K562 (cell line): ENCODE results near the gene SLC5A11. TPM values are rescaled to one million over a fixed set of nuclear protein-coding genes. Genes with fewer than 3 reads are reported as not detected.
"Not testable (repeated sequence)": the region's sequence is repeated elsewhere in the genome, so short reads cannot be mapped to it uniquely, and the experiment has no call there.

Experiments used
- ATAC-seq: fragments of 200-7000 bp; cut with Tn5 transposase; 3 replicates; pipeline ENCODE4 v1.9.1; 2020; ENCODE audit warnings: moderate library complexity
- BruUV-seq: library from RNA; stranded (reverse); fragments of 400-500 nt; replicated peaks from 2 replicates; lab custom pipeline; 2021; lab: Mats Ljungman, UMichigan
- CTCF ChIA-PET: fragments of 300-600 bp; formaldehyde crosslinking; extraction: SDS; loops from one replicate; lab custom pipeline; 2021; ENCODE audit warnings: low intra/inter-chr PET ratio; lab: Yijun Ruan, JAX
- POLR2A ChIA-PET: fragments of 300-600, 350-650 bp; sonication (Branson Sonifier 250); formaldehyde crosslinking; extraction: SDS; loops from one replicate; lab custom pipeline; 2021; ENCODE audit warnings: antibody characterized with exemption, inconsistent platforms; lab: Yijun Ruan, JAX
- DNase-seq, 4 experiments: peaks; one replicate each; pipeline versions ENCODE4 v3.0.0 to v3.0.0-alpha.2; 2011 to 2018; ENCODE audit warnings: low spot score in 3 of 4, mixed read lengths in 3 of 4; ENCODE audit errors: extremely low read depth in 1 of 4
- FAIRE-seq: peaks from 2 replicates; lab custom pipeline; 2011; peaks lifted over from hg19 to GRCh38; lab: Jason Lieb, UNC
- H2AFZ ChIP-seq: 2 replicates; pipeline ENCODE4 v1.6.0; 2011; ENCODE audit warnings: low read depth, low read length, control low read depth, inconsistent platforms
- H3K27ac ChIP-seq: fragments of 200-600 bp; 3 replicates; pipeline ENCODE4 v1.8.0; 2011; ENCODE audit warnings: low read depth, mild to moderate bottlenecking, control low read depth, inconsistent platforms, low read length, moderate library complexity, mixed read lengths; ENCODE audit errors: extremely low read depth
- H3K27me3 ChIP-seq, 2 experiments: fragments of 300-600 bp in 1 of 2; 2 replicates in 1 of 2; 3 replicates in 1 of 2; pipeline versions ENCODE4 v1.6.0 to v1.8.0; 2011; ENCODE audit warnings: inconsistent platforms in 2 of 2, low read length in 2 of 2, mild to moderate bottlenecking in 1 of 2, mixed read lengths in 1 of 2, moderate library complexity in 1 of 2; ENCODE audit not compliant: control insufficient read depth in 2 of 2, insufficient read depth in 2 of 2
- H3K36me3 ChIP-seq: fragments of 300-600 bp; 3 replicates; pipeline ENCODE4 v1.8.0; 2011; ENCODE audit warnings: mild to moderate bottlenecking, low read length, inconsistent platforms; ENCODE audit not compliant: control insufficient read depth, insufficient read depth
- H3K4me1 ChIP-seq, 2 experiments: fragments of 200-600 bp in 1 of 2; replicated peaks in 1 of 2; 2 replicates in 1 of 2; 3 replicates in 1 of 2; pipeline versions ENCODE4 v1.5.1 to v1.8.0; 2011; ENCODE audit warnings: inconsistent platforms in 2 of 2, low read length in 2 of 2, mild to moderate bottlenecking in 1 of 2, mixed read lengths in 1 of 2, moderate library complexity in 1 of 2; ENCODE audit not compliant: control insufficient read depth in 2 of 2, insufficient read depth in 2 of 2
- H3K4me2 ChIP-seq: 2 replicates; pipeline ENCODE4 v1.6.1; 2011; ENCODE audit warnings: low read length, control low read depth, inconsistent platforms, mixed read lengths; ENCODE audit not compliant: insufficient read depth
- H3K4me3 ChIP-seq: fragments of 200-600 bp; sonication (generic), shearing (Covaris generic); 2 replicates; pipeline ENCODE4 v1.5.1; 2016; ENCODE audit warnings: control low read depth, inconsistent platforms
- H3K79me2 ChIP-seq: fragments of 200-600 bp; 3 replicates; pipeline ENCODE4 v1.8.0; 2011; ENCODE audit warnings: low read length, inconsistent platforms; ENCODE audit not compliant: control insufficient read depth, insufficient read depth
- H3K9ac ChIP-seq, 2 experiments: 2 replicates each; pipeline versions ENCODE4 v1.6.0 to v1.6.1; 2011; ENCODE audit warnings: low read depth in 2 of 2, low read length in 2 of 2, control low read depth in 1 of 2, inconsistent platforms in 1 of 2, mild to moderate bottlenecking in 1 of 2, mixed read lengths in 1 of 2; ENCODE audit not compliant: insufficient read depth in 1 of 2
- H3K9me1 ChIP-seq: one replicate; pipeline ENCODE4 v1.6.0; 2011; ENCODE audit warnings: inconsistent platforms, mild to moderate bottlenecking, low read length, moderate library complexity; ENCODE audit not compliant: control insufficient read depth, insufficient read depth
- H3K9me3 ChIP-seq: replicated peaks from 2 replicates; pipeline ENCODE4 v1.5.1; 2011; ENCODE audit warnings: low read depth, low read length, inconsistent platforms; ENCODE audit not compliant: control insufficient read depth, insufficient read depth
- H4K20me1 ChIP-seq: replicated peaks from 2 replicates; pipeline ENCODE4 v1.6.1; 2011; ENCODE audit warnings: low read length, inconsistent platforms, mixed read lengths; ENCODE audit not compliant: control insufficient read depth, insufficient read depth
- CEBPB ChIP-seq: fragments of 450-650 bp; IDR thresholded peaks from 2 replicates; pipeline ENCODE4 v1.6.1; 2016; ENCODE audit warnings: missing genetic modification characterization, missing compliant biosample characterization
- FUS ChIP-seq: fragments of 200-400 bp; formaldehyde crosslinking; optimal IDR thresholded peaks from 2 replicates; pipeline ENCODE3; 2017; ENCODE audit warnings: low read depth, low read length
- PHF21A ChIP-seq: fragments of 450-650 bp; IDR thresholded peaks from 2 replicates; pipeline ENCODE4 v1.6.1; 2017; ENCODE audit warnings: low read depth, borderline replicate concordance
- XRCC3 ChIP-seq: fragments of 450-650 bp; IDR thresholded peaks from 2 replicates; pipeline ENCODE4 v1.6.1; 2017; ENCODE audit warnings: mild to moderate bottlenecking, moderate library complexity
- ZNF280A ChIP-seq: fragments of 450-650 bp; IDR thresholded peaks from 2 replicates; pipeline ENCODE4 v1.6.1; 2018; ENCODE audit warnings: mild to moderate bottlenecking, low read depth; ENCODE audit not compliant: partially characterized antibody
- ZNF431 ChIP-seq: sonication (generic); formaldehyde crosslinking; IDR thresholded peaks from 2 replicates; pipeline ENCODE4 v1.8.0; 2022; ENCODE audit warnings: mild to moderate bottlenecking, missing genetic modification reagents
- WGBS: fragments of 100-300 bp; shearing (Covaris generic); methylation state at CpG from one replicate; pipeline ENCODE4 v1.1.6; 2016; ENCODE audit warnings: low coverage, mixed read lengths; ENCODE audit not compliant: insufficient coverage; ENCODE audit errors: missing lambda C conversion rate; 5-methylcytosine and 5-hydroxymethylcytosine counted together
- in situ Hi-C: fragments of 300-500 bp; cut with MboI; formaldehyde crosslinking; loops from 4 replicates; pipeline ENCODE4 v1.15.0; 2018; ENCODE audit warnings: inconsistent platforms, mixed read lengths
- intact Hi-C: fragments of 100-400 bp; cut with micrococcal nuclease; formaldehyde crosslinking; loops from 2 replicates; pipeline ENCODE4 v1.14.2; 2022
- polyA plus RNA-seq, 8 experiments: library from polyadenylated mRNA; depleted of rRNA in 4 of 8; stranded (reverse) in 5 of 8; unstranded in 3 of 8; fragments of >200 nt; fragmentation: Nextera tagmentation in 2 of 8; fragmentation: Illumina TruSeq in 1 of 8; extraction: Ambion mirVana in 2 of 8; extraction: Trizol in 1 of 8; gene quantifications; 2 replicates each; pipeline versions ENCODE4 v1.2.1 to v1.2.3, GENCODE V29; 2011 to 2014; ENCODE audit warnings: inconsistent platforms in 1 of 8, missing spikeins in 1 of 8
- total RNA-seq, 7 experiments: library from RNA; depleted of rRNA in 6 of 7; stranded (reverse); fragments of >200 nt in 6 of 7; fragmentation: Illumina TruSeq in 2 of 7; extraction: Trizol in 2 of 7; gene quantifications; 2 replicates each; pipeline versions ENCODE4 v1.2.1 to v1.2.3, GENCODE V29; 2011 to 2021; ENCODE audit warnings: low replicate concordance in 1 of 7

Gene SLC5A11
- total and polyA plus RNA-seq, 9 of the 15 experiments (the other 6 are each of a cell fraction or from before 2014, with no cell fraction given), result 0.04 to 0.25 (median 0.11) TPM; not detected in 3

GRCh38 chr16:24896439-24896838 is 50.7 kb downstream of the SLC5A11 start:
- no peaks in the 10 kb centered on the region for H3K79me2 ChIP-seq
- H2AFZ ChIP-seq, result no peak overlapping the region
- FAIRE-seq, result no peak
- in situ Hi-C loops, result no loop called here
- ChIA-PET POLR2A (interaction anchor here (0.7 kb wide), 1 partner anchor 17 kb away, joined by 3 read pairs; no protein-coding TSS in a partner anchor), CTCF (no interaction called here)
- H3K27ac ChIP-seq, result no peak overlapping the region
- no peak for DNase-seq
- H3K9me1 ChIP-seq, result no peaks in the 10 kb centered on the region
- H3K27me3 ChIP-seq, result peaks cover 0 to 7% of the 10 kb centered on the region in 2 experiments; a peak in 1 of 5 replicates
- H3K4me2 ChIP-seq, result no peak overlapping the region
- 0 out of 2 replicates have a peak, but pooled peaks cover 3% of the 10 kb centered on the region for H3K9me3 ChIP-seq
- BruUV-seq, result no TSS peak
- ATAC-seq, result no peak
- WGBS, result 0% methylated on average over 1 of the region's 1 CpG
- TF ChIP-seq XRCC3, result no peak
- no peak for TF ChIP-seq PHF21A
- no peak for TF ChIP-seq CEBPB (tag)
- TF ChIP-seq FUS, result no peak
- no peaks in the 10 kb centered on the region for H4K20me1 ChIP-seq
- H3K4me1 ChIP-seq, result no peaks in the 10 kb centered on the region
- intact Hi-C loops, result no loop called here
- H3K4me3 ChIP-seq, result no peak overlapping the region
- H3K36me3 ChIP-seq, result no peaks in the 10 kb centered on the region
- H3K9ac ChIP-seq, result no peak overlapping the region

- FAIRE-seq, H3K27ac ChIP-seq, H3K9me1 ChIP-seq, H3K9ac ChIP-seq, H3K4me1 ChIP-seq, intact Hi-C loops, BruUV-seq, H4K20me1 ChIP-seq, in situ Hi-C loops, H3K9me3 ChIP-seq, H3K36me3 ChIP-seq, CTCF ChIA-PET, ATAC-seq, DNase-seq, H3K27me3 ChIP-seq, H3K79me2 ChIP-seq, H3K4me2 ChIP-seq, H3K4me3 ChIP-seq, H2AFZ ChIP-seq: not testable (repeated sequence)
- 0% methylated on average over 2 of the region's 2 CpGs for WGBS
- POLR2A ChIA-PET, result interaction anchor here (0.6 kb wide), 1 partner anchor 26 kb away, joined by 3 read pairs; no protein-coding TSS in a partner anchor
- TF ChIP-seq ZNF280A, result peak; percentile 10
- TF ChIP-seq ZNF431, result peak; percentile 98
Observed at GRCh38 chr16:24897522-24897921, 51.8 kb downstream of the SLC5A11 start.
